ENCODE measurements around the gene ARFRP1.

The ARFRP1 gene, protein sequence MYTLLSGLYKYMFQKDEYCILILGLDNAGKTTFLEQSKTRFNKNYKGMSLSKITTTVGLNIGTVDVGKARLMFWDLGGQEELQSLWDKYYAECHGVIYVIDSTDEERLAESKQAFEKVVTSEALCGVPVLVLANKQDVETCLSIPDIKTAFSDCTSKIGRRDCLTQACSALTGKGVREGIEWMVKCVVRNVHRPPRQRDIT

DNA sequence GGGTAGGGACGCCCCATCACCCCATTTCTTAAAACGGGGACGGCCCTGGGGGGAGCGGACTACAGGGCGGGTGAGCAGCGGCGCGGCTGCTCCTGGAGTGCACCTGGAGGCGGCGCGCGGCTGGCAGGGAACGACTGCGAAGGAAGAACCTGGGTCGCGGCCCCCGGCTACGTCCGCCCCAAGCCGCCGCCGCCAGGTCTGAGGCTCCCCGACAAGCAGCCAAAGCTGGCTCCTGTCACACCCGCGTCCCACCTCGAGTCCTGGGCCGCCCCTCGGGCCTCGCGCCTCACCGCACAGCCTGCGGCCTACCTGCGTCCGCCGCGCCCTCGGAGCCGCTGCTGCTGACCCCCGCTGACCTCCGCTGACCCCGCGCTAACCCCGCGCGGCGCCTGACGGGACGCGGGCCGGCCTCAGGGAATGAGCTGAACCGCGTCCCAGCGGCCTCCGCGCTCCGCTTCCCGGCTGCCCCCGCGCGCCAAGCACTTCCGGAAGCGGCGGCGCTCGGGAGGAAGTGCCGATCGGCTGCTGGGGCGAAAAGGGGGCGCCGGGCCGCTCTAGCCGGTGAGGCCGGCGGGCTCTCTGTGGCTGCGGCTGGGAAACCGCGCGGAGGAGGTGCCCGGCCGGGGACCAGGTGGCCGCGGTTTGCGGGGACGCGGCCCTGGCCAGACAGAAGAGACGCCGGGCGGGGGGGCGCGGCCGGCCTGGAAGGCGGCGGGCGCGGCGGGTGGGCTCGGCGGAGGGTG, at the start of gene ARFRP1, which contains the start of gene ZGPAT:
ARFRP1 (minus strand) TSS at position 419 of the 743 bp plus-strand sequence. CDS start 885 bp downstream, outside the sequence.
ZGPAT (plus strand) TSS at position 482 of the 743 bp plus-strand sequence. CDS start 542 bp downstream, outside the sequence.
- DNase-seq (ENCODE audit: low spot score): peak; percentile 89

DNA sequence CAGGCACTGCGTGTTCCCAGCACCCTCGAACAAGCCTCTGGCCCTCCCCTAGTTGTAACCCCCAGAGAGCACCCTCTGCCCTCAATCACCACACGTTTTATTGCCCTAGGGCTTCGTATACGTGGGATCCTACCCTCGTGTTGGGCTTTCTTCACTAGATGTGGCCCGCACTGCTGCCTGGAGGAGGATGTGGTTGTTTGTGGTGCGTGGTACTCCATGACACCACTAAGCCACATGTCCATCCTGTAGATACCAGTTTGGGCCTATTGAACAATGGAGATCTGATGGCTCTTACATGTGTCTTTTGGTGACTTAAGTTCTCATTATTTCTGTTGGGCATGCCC, 48.8 kb upstream of the ARFRP1 start:
- no peak for DNase-seq (ENCODE audit: low spot score)

DNA sequence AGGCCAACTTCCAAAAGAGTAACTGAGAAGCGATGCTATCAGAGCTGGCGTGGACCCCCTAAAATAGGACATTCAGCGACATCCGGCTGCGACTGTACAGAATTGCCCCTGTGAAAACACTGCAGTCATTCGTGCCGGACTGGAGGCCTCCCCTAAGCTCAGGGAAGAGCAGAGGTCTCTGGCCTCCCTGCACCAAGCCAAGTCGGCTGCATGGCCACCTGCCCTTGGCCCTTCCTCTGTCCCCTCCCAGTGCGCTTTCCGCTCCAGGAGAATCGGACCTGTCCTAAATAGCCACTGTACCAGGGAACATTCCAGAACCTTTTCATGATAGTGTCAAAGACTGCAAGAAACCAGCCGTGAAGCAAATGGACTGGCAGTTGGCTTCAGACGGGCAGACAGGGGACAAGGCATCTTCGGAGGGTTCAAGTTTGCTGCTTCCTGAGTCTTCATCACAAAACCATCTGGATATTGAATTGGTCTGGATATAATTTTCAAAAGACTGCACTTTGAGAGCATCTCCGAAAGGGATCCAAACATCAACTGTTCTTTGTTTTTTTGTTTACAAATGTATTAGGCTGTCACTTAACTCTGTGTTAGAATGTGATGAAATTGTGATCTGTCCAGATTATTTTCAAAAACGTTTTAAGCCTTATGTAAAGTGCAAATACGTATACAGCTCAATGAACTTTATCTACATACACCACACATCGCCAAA, 48.3 kb upstream of the ARFRP1 start:
- no peak for DNase-seq (ENCODE audit: low spot score)

DNA sequence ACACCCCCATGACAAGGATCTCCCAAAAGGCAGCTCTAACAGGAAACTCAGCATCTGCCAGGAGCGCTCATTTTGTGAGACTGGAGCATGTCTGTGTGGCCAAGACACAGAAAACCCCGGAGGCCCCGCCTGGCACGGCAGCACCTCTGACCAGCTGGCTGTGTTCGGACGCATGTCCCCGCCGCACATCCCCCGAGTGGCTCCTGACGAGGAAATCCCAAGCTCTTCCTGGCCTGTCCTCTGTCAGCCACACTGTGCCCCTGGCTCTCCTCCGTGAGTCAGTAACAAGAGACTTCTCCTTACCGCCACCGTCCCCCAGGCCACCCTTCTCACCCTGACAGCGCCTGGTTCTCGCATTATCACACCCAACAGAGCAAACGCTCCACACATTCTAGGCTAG, 46.2 kb upstream of the ARFRP1 start:
- no peak for DNase-seq (ENCODE audit: low spot score)

DNA sequence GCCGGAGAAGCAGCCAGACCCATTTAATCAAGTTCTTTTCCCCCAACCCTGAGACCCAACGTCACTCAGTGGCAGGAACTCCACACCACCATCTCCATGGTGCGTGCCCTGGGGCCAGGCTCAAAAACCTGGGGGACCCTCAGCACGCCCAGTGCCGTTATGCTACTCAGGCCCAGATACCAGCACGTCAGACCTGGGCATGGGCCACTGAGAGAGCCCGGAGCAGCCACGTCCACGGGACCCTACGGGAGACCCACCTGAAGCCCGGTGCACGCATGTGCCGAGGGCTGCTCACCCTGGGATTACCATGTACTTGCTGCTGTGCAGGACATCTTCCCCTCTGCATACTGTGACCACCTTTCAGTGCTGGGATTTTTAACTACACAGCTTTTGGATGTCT, 45.6 kb upstream of the ARFRP1 start:
- no peak for DNase-seq (ENCODE audit: low spot score)

DNA sequence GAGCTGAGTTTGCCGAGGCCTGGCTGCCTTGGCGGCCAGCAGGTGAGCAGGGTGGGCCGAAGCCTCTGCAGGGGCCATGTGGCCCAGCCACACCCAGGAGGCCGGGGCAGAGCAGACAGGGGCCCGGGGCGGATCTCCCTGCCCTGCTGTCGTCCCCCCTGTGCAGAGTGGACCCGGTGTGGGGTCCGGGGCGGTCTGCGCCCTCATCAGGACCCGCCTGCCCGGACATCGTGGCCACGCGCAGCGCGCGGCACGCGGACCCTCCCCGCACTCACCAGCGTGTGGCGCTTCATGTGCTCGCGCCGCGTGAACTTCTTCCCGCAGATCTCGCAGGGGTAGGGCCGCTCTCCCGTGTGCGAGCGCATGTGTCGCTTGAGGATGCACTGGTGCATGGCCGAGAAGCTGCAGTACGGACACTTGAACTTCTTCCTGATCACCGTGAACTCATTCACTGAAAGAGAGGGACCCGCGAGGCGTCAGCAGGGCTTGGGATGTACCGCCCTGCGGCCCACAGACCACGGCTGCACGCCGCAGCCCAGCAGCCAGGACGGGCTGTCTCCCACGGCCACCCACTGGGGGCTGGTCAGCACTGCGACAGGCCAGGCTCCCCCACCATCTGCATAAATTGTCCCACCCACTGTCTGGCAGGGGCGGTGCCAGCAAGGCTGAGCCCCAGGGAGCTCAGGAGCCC, 44.8 kb upstream of the ARFRP1 start:
- no peak for DNase-seq (ENCODE audit: low spot score)

DNA sequence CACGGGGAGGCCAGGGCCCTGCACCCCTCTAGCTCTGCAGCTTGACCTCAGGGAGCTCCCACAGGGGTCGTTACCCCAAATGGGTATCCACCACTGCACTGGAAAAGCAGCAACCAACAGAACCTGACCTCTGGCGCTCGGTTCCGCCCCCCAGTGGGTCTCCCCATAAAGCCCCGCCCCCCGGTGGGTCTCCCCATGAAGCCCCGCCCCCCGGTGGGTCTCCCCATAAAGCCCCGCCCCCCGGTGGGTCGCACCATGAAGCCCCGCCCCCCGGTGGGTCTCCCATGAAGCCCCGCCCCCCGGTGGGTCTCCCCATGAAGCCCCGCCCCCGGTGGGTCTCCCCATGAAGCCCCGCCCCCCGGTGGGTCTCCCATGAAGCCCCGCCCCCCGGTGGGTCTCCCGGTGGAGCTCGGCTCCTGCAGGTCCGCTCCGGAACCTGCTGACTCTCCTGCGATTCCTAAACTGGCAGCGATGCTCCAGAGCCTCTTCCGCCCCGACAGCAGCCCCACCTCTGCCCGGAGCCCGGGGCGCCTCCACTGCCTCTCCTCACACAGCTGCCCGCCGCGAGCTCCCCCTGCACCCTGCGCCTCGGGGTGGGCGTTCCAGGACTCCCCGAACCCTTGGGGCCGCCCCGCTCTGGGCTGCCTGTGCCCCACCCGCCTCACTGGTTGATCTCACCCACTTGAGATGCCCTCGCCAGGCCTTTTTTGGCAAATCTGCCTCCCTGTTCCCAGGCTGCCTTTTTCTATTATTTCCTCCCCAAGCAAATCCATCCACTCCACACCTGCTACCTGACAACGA, 43.9 kb upstream of the ARFRP1 start:
- no peak for DNase-seq (ENCODE audit: low spot score)

DNA sequence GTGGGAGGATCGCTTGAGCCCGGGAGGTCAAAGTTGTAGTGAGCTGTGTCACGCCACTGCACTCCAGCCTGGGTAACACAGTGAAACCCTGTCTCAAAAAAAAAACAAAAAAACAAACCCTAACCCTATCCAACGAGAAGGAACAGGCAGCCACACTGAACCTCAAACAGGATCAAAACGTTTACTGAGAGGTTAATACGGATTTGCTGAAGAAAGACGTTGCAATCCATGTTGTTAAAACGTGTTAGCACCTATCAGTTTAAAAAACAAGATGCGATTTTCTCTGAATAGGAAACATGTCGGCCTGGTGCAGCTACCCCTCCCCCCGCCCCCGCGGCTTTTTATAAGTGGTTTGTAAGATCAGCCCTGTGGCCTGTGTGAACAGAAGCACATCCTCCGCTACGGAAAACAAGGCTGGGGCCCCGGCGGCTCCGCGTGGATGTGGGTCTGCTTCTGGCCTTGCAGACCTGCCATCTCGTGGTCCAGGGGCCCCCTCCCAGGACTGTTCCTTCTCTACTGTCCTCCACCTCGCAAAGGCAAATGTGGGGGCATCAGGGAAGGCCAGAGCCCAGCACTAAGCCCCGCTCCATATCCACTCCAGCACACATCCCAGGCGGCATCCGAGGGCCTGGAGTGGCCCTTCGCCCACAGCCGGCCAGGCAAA, 43.2 kb upstream of the ARFRP1 start:
- no peak for DNase-seq (ENCODE audit: low spot score)

DNA sequence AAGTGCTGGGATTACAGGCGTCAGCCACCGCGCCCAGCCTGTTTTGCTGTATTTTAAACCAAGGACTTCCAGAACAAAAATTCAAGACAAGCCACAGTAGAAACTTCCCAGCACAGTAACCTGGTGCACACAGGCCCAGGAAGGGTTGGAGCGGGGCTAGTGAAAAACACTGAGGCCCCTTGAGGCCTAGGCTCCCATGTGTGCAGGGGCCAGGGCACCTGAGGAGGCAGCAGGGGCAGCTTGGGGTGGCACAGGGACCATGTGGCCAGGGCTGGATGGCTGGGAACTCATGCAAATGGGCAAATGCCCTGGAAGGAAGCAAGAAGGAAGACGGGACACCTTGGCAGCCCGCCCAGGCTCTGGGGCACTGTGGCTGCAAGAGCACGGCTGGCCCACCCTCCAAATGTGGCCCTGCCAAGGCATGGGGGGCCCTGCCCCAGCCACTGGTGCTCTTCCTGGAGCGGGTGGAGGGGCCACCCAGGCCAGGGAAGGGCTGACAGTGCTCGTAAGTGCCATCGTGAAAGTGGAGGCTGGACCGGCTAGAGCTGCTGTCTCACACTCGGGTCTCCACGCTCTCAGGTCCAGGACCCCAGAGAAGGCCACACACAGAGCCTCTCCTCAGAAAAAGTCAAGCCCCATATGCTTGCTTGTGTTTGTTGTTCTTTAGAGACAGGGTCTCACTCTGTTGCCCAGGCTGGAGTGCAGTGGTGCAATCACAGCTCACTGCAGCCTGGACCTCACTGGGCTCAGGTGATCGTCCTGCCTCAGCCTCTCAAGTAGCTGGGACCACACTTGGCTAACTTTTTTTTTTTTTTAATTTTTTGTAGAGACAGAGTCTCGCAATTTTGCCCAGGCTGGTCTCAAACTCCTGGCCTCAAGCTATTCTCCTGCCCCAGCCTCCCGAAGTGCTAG, 42.1 kb upstream of the ARFRP1 start:
- DNase-seq (ENCODE audit: low spot score): no peak

DNA sequence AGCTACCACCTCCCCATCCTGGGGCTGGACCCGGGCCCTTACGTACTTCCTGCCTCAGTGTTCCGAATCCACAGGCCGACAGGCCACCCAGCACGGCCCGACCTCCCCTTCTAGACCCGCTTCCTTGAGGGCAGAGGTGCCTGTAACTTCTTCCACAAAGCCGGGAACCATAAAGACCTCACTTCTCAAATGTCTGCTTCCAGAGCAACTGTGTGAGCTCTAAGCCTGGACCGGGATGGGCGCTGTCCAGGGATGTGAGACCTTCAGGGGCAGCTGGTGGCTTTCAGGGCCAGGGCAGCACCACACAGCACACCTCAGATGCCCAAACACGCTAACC, 41.1 kb upstream of the ARFRP1 start:
- no peak for DNase-seq (ENCODE audit: low spot score)

DNA sequence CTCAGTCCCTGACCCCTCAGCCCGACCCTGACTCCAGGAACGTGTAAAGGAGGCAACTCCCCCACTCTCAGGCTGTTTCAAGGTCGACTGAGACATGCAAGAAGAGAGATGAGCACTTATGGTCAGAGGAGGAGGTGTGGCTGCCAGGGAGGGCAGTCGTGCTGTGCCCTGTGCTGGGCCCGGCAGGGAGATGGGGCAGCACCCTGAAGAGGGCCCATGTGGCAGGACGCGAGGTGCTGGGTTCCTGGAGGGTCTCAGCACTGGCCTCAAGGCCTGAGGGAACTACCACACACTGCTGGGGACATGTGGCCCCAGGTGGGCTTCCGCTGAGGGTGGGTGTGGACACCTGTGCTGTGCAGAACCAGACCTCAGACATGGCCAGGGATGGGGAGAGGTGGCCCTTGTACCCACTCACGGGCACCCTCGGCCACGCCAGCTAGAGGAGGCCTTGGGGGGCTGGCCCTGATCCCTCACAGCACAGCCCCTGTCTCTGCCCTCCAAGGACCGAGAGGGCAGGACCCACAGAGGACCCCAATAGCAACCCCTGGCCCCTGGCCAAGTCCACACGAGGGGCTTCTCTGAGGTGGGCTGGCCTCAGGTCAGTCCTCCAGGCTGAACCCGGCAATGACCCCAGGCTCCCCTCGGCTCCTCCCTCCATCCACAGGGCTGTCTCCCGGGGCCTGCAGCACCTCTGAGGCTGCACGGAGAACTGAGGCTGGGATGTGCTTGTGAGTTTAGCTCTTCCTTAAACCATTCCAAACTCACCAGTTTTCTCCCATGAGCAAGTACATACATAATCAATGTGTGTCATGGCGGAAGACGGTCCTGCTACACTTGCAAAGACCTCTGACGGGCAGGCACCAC, 40.5 kb upstream of the ARFRP1 start:
- DNase-seq (ENCODE audit: low spot score): no peak

DNA sequence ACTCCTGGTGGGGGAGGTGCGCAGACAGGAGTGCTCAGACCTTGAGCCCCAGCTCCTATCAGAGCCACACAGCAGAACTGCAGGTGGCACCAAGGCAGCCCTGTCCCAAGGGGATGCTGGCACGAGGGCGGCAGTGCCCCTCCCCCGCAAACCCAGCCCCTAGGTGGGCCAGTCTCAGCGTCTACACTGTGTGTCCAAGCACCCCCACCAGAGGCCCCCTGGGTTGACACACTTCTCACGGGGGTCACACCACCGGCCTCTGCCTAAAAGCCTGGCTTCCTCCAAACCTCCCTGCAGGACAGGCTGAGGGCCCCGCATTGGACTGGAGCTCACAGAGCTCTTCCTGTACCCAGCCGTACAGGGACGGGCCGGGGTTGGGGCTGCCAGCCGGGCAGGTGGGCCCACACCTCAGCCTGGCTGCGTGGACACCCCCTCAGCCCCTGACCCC, 39.9 kb upstream of the ARFRP1 start:
- DNase-seq (ENCODE audit: low spot score): no peak

DNA sequence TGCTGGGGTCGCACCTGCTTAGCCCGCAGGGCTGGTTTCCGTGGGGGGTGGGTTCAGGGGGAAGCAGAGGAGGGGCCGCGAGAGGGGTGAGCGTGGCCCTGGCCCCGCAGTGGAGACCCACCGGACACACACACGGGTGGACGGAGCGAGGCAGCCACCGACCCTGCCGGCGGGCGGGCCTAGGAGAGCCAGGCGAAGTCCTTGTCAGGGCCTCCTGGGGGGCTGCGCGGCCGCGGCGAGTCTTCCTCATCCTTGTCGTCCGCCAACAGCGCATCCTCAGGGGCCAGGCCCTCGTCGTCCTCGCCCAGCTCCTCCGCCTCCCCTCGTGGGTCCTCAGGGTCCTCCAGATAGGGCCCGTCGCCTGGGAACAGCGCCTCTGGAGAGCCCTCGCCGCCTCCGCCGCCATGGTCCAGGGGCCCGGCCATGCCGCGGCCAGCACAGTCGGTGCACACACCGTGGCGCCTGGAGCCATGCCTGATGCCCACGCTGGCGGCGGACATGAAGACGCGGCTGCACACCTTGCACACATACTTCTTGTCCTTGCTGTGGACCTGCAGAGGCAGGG, 39.1 kb upstream of the ARFRP1 start:
- DNase-seq (ENCODE audit: low spot score): no peak

DNA sequence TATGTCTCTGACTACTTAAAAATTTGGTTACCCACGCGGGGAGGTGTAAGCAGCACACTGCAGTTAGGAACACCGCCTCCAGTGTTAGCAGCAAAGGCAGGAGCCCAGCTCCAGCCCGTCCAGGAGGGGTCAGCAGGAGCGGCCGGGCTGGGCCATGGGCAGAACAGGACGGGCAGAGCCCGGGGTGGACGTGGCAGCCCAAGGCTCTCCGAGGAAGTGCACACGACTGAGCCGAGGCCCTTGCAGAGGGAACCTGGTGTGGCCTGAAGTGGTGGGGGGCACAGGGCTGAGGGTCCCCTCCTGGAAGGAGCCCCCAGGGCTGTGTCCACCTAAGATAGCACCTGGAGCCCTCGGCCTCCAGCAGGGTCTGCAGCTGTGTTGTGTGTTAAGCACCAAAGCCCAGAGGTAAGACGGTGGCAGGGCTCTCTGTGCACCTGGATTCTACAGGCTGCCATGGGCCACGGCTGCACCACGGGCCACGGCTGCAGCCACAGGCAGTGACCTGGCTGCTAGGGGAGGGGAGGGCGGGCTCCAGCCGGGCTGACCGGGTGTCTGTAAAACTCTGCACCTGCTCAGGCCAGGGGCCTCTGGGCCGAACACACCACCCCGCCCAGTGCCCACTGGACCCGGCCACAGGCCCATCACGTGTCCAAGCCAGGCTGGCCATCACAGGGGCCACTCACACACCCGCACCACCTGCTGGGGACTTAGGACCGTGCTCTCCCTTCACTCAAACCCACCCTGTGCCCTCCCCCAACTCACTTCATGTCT, 38.4 kb upstream of the ARFRP1 start:
- no peak for DNase-seq (ENCODE audit: low spot score)

DNA sequence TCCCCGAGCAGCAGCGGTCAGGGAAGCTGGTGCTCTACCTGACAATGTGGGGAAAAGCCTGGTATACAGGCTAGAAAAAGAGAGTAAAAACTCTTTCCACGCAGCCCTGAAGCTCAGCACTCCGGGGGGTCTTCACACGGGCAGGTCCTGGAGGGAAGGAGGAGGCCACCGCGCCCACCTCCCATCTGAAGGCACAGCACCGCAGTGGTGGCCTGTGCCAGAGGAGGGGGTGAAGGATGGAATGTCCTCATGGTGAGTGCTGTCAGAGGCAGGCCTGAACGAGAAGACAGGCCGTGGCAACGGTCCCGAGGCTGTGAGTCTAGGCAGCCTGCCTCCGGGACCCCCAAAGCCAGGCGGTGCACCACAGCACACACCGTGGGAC, 37.6 kb upstream of the ARFRP1 start:
- DNase-seq (ENCODE audit: low spot score): no peak

DNA sequence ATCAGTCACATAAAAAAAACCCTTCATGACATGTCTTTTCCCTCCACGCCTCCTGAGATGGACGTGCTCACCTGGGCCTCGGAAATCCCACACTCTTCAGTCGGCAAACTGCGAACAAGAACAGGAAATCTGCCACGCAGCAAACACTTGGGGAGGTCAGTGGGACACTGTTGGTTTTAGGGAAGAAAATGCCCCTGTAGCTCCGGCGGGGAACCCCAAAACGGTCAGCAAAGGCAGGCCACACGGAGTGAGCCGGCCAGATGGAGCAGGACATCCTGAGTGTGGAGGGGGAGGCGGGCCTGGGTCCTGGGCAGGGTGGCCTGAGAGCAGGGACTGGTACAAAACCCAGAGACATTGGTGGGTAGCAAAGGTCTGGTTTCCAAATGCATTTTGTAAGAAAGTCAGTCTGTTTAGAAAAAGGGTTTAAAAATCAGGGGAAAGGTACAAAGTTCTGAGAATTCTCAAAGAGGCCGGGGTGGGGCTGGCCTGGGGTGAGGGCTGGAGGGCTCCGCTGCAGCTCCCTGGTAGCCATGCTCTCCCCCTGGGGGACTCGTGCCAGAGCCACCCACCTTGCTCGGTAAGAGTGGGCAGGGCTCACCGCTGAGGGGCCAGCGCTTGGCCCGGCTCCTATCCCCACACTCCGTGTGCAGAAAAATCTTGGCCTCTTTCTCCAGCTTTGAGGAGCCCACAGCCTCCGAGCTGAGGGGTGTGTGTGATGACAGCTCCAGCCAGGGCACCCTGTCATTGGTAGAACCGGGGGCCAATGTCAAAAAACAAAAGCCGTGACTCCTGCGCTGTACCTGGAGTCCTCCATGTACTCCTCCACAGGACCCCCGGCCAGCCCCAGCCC, 37.0 kb upstream of the ARFRP1 start:
- DNase-seq (ENCODE audit: low spot score): no peak

DNA sequence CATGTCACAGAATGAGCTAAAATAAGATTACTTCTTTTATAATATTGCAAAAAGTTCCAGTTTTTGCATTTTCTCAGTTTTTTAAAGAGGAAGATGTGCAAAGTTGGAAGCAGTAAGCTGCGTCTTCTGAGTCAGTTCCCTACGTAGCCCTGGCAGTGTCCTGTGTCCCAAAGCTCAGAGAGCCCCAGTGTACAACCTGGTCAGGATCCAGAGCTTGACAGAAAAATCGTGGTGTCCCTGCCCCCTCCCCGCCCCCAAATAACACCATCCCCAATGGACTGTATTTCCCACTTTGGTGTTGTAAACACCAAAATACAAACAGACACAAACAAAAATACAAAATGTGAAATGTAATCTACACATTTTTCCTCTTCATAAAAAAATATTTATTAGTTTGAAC, 36.4 kb upstream of the ARFRP1 start:
- DNase-seq (ENCODE audit: low spot score): no peak
